ENCODE results near the gene PSTPIP2.

Gene PSTPIP2

DNA sequence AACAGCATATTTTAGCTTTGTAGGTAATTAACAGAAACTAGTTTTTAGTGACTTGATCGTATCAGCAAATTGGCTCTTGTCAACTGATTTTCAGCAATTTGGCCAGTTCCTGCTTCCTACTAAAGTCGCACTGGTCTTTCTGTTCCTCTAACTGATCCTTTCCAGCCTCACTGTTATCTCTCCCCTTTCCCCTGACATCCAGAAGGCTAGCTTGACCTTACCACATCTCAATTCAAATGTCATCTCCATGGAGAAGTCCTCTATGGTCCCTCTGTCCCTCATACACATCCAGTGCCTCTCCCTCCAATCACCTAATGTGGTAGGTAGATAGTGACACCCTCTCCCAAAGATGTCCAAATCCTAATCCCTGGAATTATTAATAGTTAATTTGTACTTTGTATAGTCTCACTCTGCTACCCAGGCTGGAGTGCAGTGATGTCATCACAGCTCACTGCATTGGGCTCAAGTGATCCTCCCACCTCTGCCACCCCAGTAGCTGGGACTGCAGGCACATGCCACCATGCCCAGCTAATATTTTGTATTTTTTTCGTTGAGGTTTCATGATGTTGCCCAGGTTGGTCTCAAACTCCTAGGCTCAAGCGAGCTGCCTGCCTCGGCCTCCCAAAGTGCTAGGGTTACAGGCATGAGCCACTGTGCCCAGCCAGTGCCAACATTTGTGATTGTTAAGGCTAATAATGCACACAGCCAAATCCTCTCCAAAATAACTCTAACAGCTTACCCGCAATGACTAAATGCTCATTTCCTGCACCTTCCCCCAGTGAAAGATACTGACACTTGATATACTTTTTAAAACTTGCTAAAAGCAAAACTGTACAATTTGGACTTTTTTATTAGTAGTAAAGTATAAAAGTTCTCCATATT is 16.9 kb downstream of the PSTPIP2 start:
- H4K20me1 ChIP-seq (ENCODE audit: control insufficient read depth, insufficient read depth, low read depth, low read length), result no peaks in the 10 kb centered on the region
- no peaks in the 10 kb centered on the region for H3K9me3 ChIP-seq (ENCODE audit: control insufficient read depth, insufficient read depth, low read length)
- no peaks in the 10 kb centered on the region for H3K9me2 ChIP-seq (replicated peaks; ENCODE audit: control insufficient read depth, low read length)
- H3K27me3 ChIP-seq (ENCODE audit: control insufficient read depth, low read length), result peaks cover 22% of the 10 kb centered on the region
- no peak overlapping the region for H3K4me2 ChIP-seq (ENCODE audit: low read length)
- no peaks in the 10 kb centered on the region for H3K79me2 ChIP-seq (ENCODE audit: control insufficient read depth, low read length)
- TF ChIP-seq, protein P1, sequence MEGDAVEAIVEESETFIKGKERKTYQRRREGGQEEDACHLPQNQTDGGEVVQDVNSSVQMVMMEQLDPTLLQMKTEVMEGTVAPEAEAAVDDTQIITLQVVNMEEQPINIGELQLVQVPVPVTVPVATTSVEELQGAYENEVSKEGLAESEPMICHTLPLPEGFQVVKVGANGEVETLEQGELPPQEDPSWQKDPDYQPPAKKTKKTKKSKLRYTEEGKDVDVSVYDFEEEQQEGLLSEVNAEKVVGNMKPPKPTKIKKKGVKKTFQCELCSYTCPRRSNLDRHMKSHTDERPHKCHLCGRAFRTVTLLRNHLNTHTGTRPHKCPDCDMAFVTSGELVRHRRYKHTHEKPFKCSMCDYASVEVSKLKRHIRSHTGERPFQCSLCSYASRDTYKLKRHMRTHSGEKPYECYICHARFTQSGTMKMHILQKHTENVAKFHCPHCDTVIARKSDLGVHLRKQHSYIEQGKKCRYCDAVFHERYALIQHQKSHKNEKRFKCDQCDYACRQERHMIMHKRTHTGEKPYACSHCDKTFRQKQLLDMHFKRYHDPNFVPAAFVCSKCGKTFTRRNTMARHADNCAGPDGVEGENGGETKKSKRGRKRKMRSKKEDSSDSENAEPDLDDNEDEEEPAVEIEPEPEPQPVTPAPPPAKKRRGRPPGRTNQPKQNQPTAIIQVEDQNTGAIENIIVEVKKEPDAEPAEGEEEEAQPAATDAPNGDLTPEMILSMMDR (IDR thresholded peaks at IDR 0.05; ENCODE audit: low read depth, low read length, poor library complexity, severe bottlenecking), result no peak
- TF ChIP-seq EZH2phosphoT487 (IDR thresholded peaks at IDR 0.05; ENCODE audit: borderline replicate concordance, low read length), result no peak
- H3K27ac ChIP-seq (ENCODE audit: low read depth, low read length), result no peak overlapping the region
- no peaks in the 10 kb centered on the region for H3K4me1 ChIP-seq (ENCODE audit: control insufficient read depth, low read length)
- no peaks in the 10 kb centered on the region for H3K36me3 ChIP-seq (ENCODE audit: control insufficient read depth, low read length)
- no peaks in the 10 kb centered on the region for H3F3A ChIP-seq (ENCODE audit: control insufficient read depth, insufficient read depth)
- H3K4me3 ChIP-seq (ENCODE audit: low read length), result no peak overlapping the region

DNA sequence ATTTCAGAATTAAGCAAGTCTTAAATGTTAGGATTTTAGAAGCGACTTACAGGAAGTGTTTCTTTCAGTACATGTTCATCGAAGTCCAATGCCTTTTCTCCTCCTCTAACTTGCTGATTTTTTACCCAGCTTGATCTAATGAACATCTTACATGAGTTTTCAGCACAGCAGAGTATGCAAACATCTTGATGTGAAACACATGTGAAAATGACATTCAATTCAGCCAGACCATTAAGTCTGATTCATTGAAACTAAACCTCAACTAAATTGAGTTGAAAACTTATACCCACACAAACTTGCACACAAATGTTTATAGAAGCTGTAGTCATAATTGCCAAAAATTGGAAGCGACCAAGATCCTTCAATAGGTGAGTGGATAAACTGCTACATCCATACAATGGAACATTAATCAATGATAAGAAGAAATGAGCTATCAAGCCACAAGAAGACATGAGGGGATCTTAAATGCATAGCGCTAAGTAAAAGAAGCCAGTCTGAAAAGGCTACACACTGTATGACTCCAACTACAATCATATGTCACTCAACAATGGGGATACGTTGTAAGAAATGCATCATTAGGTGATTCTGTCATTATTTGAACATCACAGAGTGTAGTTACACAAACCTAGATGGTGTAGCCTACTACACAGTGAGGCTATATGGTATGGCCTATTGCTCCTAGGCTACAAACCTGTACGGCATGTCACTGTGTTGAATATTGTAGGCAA is 18.5 kb downstream of the PSTPIP2 start:
- no peaks in the 10 kb centered on the region for H3K9me3 ChIP-seq (ENCODE audit: control insufficient read depth, insufficient read depth, low read length)
- peaks cover 23% of the 10 kb centered on the region for H3K27me3 ChIP-seq (ENCODE audit: control insufficient read depth, low read length)
- H3K36me3 ChIP-seq (ENCODE audit: control insufficient read depth, low read length), result no peaks in the 10 kb centered on the region
- TF ChIP-seq, protein P1 (IDR thresholded peaks at IDR 0.05; ENCODE audit: low read depth, low read length, poor library complexity, severe bottlenecking), result no peak
- H3K9me2 ChIP-seq (replicated peaks; ENCODE audit: control insufficient read depth, low read length), result no peaks in the 10 kb centered on the region
- H3K4me3 ChIP-seq (ENCODE audit: low read length), result no peak overlapping the region
- H3K4me2 ChIP-seq (ENCODE audit: low read length), result no peak overlapping the region
- no peaks in the 10 kb centered on the region for H3K4me1 ChIP-seq (ENCODE audit: control insufficient read depth, low read length)
- no peak overlapping the region for H3K27ac ChIP-seq (ENCODE audit: low read depth, low read length)
- H3K79me2 ChIP-seq (ENCODE audit: control insufficient read depth, low read length), result no peaks in the 10 kb centered on the region
- H4K20me1 ChIP-seq (ENCODE audit: control insufficient read depth, insufficient read depth, low read depth, low read length), result no peaks in the 10 kb centered on the region
- no peaks in the 10 kb centered on the region for H3F3A ChIP-seq (ENCODE audit: control insufficient read depth, insufficient read depth)

DNA sequence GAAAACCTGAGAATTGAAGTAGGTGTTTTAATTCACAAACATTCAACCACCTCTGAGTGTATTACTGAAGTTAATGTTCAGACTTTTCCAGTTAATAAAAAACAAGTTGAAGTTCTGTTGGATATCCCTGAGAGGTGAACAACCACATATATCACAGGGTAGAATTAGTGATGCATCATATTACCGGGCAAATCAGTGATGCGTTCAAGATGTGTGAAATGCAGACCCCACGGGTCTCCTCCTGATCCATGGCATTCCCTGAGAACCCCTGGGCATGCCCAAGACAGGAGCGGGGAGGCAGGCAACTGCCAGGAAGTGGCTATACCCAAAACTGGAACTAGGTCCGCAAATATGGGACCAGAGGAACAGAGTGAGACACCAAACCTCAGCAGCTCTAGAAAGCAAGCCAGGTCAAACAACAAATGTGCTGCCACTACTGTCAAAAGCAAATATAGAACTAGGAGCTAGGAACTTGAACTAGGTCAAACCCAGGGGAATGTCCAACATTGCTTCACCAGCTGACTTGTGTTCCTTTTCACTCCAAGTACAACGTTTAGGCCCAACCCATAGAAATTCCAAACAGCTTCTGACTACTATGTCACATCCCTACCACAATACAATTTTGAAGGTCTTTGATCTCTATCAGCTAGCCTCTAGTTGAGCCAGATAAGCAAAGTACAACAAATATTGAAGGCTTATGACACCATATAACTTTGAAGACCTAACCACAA is 20.2 kb downstream of the PSTPIP2 start:
- Histone ChIP-seq H3K79me2 (ENCODE audit: control insufficient read depth, low read length) (no peaks in the 10 kb centered on the region), H3K27ac (ENCODE audit: low read depth, low read length) (no peak overlapping the region), H3K36me3 (ENCODE audit: control insufficient read depth, low read length) (no peaks in the 10 kb centered on the region), H3K4me2 (ENCODE audit: low read length) (no peak overlapping the region), H3K9me2 (replicated peaks; ENCODE audit: control insufficient read depth, low read length) (no peaks in the 10 kb centered on the region), H4K20me1 (ENCODE audit: control insufficient read depth, insufficient read depth, low read depth, low read length) (no peaks in the 10 kb centered on the region), H3K4me1 (ENCODE audit: control insufficient read depth, low read length) (no peaks in the 10 kb centered on the region), H3F3A (ENCODE audit: control insufficient read depth, insufficient read depth) (no peaks in the 10 kb centered on the region), H3K27me3 (ENCODE audit: control insufficient read depth, low read length) (peaks cover 26% of the 10 kb centered on the region), H3K9me3 (ENCODE audit: control insufficient read depth, insufficient read depth, low read length) (no peaks in the 10 kb centered on the region), H3K4me3 (ENCODE audit: low read length) (no peak overlapping the region)
- TF ChIP-seq EZH2phosphoT487 (IDR thresholded peaks at IDR 0.05; ENCODE audit: borderline replicate concordance, low read length), result no peak
- TF ChIP-seq, protein P1 (IDR thresholded peaks at IDR 0.05; ENCODE audit: low read depth, low read length, poor library complexity, severe bottlenecking), result no peak
